Daoy (cell line): ENCODE results near the gene PDE3A. TPM values are rescaled to one million over a fixed set of nuclear protein-coding genes. Genes with fewer than 3 reads are reported as not detected.

ENCODE experiments used
- DNase-seq: peaks from one replicate; pipeline ENCODE4 v3.0.0-alpha.2; 2015; ENCODE audit warnings: low read depth
- total RNA-seq: library from RNA; depleted of rRNA; stranded (reverse); fragments of >200 nt; shearing (Covaris generic); gene quantifications from 2 replicates; pipeline ENCODE4 v1.2.3, GENCODE V29; 2014

PDE3A gene
- total RNA-seq, 1 experiment from 2014 or later: 0.17 TPM

DNA sequence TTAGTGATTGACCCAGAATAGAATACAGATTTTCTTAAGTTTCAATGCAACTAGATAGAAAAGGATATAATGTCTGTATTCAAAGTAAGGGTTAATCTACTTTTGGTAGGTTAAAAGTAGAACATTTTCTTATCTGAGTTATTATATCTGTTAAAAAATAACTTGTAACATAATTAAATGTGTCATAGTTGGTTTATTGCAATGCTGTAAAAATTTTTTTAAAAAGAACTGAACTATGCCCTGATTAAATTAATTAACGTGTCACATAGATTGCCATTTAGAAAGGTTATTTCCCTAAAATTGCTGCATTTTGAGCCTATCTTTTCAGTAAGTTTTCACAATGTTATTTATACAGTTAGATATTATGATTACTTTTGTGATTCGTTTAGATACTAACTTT, 89.2 kb downstream of the PDE3A start:
- no peak for DNase-seq

DNA sequence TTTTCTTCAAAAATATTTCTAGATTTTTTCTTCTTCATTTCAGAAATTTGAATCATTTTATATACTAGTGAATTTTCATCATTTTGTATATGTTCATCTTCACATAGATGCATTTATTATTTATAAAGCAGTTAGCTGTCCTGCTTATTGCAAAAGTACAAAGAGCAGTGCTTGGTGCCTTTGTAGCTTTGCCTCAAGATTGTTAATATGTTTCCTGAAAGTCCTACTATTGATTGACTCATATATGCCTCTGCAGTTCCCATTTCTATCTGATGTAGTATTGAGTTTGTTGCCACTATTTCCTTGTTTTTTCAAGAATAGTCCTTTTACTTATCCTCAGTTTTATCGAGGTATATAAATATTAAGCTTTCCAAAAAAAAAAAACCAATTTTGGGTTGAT, 89.7 kb downstream of the PDE3A start:
- DNase-seq: no peak

DNA sequence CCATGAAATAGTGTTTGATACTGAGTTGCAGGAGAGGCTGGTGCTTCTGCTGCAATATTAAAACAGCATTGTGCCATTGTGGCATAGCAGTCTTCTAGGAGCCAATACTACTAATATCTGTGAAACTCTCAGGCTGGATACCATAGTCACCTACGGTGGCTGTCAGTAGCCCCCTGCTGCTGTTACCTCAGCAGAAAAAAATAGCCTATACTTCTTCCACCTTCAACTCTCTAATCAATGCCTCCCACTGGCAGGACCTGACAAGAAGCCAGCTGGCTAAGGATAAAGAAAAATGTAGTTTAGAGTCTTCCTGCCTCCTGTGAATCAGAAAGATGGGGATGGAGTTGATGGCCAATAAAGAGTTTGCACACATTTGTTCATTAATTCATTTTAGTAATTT, 91.6 kb downstream of the PDE3A start:
- DNase-seq: no peak

DNA sequence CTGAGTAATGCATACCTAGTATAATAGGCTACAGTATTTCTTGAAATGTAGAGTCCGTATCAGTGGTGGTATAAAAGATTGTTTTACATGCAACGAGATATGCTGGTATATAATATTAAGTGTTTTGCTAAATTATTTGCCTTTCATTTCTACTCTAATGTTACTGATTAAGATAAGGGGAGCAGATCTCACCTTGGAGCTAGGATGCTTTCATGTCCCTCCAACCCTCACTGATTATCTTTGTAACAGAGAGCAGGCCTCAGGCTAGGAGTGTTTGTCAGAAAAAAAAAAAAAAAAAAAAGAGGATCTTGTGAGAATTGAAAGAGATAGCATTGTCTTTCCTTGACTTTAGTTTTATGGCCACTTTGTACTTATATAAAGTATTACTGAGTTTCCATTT, 92.6 kb downstream of the PDE3A start:
- DNase-seq: no peak

DNA sequence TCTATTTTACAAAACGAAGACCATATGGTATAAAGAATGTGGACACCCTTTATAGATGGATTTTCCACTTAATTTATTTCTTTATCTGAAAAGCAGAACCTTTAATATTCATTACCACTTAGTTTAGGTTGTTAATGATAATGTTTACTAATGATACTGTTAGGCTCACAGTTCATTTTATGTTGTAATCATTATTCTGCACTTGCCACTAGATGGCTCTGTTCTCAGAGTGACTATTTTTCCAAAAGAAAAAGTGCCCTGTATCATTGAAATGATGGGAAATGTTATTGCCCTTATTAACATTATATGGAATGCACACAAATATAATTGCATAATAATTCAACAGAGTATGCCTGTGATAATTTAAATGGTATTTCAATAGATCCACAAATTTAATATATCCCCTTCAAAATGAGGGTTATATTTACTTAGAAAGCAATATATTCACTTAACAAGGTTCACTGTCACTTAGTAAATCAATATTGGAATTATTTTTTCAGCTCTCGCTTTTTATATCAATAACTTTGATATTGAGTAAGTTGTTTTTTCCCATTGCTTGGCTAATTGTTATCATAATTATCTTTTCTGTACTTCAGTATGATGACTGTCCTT, 95.7 kb downstream of the PDE3A start:
- no peak for DNase-seq

DNA sequence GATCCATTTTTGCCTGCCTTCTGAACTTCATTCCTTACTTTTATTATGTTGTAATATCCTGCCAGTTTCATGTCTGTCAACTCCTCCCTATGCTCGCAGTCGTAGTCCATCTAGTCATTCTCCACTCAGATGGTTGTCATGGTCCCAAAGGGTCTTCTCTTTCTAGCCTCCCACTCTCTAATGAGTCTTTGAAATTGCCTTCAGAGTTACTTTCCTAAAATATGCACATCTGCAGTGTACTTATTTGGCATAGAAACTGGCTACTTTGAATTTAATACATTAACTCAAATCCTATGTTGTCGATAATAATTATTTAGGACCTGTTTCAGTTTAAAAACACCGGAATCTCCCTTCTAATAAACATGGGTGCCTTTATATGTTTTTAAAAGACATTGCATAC, 101.0 kb downstream of the PDE3A start:
- no peak for DNase-seq

DNA sequence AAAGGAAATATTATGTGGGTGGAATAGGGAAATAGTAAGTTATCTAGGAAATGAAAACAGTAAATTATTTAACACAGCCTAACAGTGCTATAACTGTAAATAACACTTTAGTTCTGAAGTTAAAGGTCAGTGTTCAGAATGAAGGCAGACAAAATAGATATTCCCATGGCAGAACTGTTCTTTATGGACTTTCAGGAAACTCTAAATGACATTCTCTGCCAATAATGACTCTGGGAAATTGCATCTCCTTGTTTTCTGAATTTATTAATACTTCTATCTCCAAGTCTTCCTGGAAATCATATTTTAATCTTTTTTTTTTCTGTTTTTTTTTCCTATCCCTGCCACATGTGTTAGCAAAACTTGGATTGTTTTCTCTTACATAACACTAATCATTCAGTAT, 101.4 kb downstream of the PDE3A start:
- no peak for DNase-seq

DNA sequence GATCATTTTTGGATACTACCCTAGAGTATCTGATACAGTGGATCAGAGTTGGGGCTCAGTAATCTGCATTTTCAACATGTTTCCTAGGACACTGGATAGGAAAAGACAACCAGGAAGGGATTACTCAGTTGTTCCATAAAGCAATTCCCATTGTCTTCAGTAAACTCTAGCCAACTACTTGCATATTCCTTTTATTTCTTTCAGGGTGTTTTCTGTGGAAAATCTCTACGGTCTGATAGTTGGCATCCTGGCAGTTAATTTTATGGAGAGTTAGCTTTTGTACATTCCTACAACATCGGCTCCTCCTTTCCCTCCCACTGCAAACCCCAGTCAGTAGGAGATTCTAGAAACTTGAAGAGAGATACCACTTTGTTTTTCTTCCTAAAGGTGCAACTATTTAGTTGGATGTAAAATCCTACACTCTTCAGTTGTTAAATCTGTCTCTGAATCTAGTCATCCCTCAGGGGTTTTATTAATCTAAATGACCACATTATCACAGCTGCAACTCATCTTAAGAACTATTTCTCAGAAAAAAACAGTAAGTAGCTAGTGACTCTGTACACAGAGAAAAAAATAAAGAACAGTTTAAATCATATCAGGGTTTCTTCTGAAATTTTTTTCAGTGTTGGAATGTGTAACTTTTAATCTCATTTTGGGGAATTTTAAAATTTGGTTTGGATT, 103.9 kb downstream of the PDE3A start:
- no peak for DNase-seq

DNA sequence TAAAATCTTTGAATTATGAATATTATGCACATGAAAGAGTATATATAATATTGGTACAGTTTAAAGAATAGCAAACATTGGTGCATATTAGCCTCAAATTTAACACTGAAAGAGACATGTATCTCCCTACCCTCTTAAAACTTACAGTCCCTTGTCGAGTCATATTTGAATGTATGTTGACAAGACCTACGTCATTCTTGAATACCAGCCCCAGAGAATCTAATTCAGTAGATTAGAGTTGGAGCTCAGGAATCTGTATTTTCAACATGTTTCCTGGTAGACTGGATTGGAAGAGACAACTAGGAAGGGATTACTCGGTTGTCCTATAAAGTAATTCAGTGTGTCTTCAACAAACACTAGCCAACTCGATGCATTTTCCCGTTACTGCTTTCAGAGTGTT, 104.8 kb downstream of the PDE3A start:
- no peak for DNase-seq

DNA sequence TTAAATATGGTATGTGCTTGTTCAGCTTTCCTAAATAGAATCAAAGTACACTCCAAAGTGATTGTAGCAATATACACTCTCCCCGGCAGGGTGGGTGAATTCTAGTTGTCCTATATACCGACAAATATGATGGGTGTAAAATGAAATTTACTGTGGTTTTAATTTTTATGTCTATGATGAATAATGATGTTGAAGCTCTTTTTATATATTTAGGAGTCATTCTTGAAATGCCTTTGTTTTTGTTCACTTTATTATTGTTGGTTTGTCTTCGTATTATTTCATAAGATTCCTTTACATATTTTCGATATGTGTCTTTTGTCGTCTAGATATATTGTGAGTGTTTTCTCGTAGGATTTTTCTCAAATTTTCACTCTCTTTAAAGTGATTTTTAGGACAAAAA, 105.7 kb downstream of the PDE3A start:
- no peak for DNase-seq

DNA sequence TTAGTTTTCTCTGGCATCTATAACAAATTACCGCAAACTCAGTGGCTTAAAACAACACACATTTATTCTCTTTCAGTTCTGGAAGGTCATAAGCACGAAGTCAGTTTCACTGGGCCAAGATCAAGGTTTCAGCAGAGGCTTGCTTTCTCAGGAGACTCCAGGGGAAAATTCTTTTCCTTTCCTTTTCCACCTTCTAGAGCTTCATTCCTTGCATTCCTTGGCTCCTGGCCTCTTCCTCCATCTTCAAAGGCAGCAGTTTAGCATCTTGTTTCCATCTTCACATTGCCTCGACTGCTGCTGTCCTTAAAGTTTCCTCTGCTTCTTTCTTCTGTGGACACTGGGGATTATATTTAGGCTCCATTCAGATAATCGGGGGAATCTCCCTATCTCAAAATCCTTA, 106.1 kb downstream of the PDE3A start:
- DNase-seq: no peak

DNA sequence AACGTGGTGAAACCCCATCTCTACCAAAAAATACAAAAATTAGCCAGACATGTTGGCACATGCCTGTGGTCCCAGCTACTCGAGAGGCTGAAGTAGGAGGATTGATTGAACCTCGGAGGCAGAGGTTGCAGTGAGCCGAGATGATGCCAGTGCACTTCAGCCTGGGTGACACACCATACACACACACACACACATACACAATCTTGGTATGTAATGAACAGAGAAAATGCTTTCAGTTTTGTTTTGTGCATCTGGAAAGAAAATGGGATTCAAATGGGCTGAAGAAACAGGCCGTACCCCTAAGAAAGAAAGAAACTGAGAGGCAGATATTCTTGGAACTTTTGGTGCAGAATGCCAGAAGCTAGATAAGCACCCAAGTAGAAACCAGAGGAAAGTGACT, 107.2 kb downstream of the PDE3A start:
- DNase-seq: peak; percentile 27

DNA sequence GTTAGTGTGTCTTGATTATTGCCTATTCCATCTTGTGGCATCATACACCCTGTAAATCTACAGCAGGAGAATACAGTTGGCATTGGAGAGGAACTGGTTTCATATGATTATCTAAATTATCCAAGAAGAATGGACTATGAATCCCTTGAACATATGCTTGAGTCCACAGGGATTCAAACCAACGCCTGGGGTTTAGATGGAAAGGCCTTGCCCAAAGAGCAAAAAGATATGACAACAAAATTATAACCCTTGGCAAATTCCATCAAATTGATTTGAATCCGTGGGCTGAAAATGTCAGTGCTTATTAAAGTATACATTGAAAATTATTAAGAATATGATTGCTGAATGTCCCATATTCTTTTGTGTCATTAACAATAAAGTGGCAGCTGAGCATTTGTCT, 108.2 kb downstream of the PDE3A start:
- DNase-seq: no peak

DNA sequence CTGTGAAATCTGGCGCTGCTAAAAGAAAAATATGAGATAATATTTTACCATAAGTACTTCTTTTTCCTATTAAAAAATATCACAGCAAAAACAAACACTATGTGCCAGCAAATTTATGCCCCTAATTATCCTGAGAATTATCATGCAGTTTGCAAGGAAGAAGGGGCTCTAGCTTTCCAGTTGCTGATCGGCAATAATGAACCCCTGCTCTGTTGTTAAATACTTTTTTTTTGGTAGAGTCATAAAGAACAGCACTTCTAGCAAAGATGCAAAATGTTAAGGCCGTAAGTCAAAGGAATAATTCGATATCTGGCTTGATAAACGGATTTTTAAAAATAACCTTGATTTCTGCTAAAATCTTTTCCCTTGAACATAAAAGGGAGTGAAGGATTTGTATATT, 108.9 kb downstream of the PDE3A start:
- DNase-seq: no peak

DNA sequence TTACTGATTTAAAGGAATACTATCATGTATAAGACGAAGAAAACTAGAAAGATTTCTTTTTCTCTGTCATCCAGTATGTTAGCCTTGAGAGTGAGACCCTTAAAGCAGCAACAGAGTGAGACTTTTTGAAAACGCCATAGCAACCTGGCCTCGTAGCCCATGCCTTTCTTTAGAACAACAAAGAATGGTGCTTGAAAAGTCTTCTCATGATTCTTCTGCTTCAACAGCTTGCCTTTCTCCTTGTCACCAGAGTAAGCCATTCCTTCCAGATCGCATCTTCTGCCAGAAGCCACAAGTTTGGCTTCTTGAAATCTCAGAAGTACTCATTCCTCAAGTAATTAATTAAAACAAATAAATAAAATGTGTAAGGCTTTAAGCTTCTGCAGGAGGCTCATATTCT, 109.3 kb downstream of the PDE3A start:
- DNase-seq: no peak

DNA sequence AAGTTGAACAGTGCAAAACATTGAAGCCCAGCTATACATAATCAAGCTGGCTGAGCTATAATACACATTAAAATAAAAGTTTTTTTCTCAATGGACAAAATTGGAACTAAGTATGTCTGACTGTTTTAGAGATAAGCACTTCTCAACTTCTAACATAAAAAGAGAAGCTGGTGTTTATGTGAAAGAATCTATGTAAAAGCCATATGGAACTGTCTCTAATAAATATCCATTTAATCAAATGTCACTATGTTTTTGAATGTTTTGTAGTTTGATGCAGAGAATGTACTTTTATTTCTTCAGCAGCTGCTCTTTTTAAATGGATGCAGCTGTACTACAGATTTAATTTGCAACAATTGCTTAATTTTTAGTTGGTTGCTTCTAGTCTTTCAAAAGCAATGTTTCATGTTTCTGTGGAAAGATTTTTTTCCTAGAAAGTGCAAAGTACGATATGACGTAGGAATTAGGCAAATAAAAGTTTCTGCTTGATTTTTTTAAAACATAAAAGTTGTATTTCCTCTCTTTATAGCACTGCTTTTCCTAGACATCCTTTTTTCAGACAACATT, 114.2 kb downstream of the PDE3A start:
- DNase-seq: no peak

DNA sequence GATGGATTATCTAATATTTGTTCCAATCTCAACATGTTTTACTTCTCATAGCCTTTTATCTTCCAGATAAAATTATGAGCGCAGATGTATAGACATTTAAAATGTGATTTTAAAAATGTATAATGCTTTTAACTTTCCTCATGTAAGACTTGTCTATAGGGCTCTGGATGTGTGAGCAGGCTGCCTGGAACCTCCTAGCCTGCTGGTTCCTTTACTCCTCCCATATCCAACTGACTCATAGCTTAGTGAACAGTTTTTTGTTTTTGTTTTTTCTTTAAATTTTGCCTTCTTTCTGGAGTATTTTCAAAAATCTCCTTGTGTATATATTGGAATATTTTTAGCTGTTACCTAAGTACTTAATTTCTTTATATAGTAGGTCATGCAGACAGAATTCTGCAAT, 115.4 kb downstream of the PDE3A start:
- no peak for DNase-seq

DNA sequence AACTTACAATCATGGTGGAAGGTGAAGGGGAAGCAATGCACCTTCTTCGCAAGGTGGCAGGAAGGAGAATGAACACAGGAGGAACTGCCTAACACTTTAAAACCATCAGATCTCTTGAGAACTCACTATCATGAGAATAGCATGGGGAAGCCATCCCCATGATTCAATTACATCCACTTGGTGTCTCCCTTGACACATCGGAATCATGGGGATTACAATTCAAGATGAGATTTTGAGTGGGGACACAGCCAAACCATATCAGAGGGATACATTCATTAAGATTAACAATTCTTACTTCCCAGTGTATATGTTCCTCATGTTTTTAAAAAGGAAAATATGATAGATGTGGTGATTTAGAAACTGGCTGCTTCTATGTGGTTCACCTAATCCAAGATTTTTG, 117.9 kb downstream of the PDE3A start:
- DNase-seq: no peak

DNA sequence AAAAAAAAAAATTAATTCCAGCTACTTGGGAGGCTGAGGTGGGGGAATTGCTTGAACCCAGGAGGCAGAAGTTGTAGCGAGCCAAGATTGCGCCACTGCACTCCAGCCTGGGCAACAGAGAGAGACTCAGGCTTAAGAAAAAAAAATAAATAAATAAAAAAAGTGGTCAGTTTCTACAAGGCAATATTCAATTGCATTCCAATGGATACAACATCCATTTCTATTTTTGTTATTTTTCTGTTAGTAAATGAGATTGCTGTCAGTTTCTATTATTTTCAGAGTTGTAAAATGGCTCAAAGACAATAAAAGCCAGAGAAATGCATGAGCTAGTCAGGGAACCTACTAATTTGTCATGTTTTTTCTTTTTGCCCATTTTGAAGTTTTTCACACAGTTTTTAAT, 119.2 kb downstream of the PDE3A start:
- DNase-seq: no peak

DNA sequence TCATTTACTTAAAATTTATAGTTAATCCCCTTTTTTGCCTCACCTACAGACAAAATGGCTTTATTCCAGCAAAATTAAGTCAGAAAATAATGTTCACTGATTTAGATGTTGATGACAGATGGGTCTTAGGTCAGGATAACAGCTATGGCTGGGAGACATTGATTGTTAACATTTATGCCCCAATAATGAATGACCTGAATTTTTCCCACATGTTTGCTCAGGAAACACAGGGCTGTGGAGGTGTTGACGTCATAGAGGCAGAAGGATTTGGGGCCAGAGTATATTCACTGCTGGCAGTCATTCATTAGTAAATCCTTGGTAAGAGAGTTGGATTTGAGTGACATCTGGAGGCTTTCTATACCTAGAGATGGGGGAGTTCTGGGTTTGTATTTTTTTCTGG, 121.3 kb downstream of the PDE3A start:
- no peak for DNase-seq

DNA sequence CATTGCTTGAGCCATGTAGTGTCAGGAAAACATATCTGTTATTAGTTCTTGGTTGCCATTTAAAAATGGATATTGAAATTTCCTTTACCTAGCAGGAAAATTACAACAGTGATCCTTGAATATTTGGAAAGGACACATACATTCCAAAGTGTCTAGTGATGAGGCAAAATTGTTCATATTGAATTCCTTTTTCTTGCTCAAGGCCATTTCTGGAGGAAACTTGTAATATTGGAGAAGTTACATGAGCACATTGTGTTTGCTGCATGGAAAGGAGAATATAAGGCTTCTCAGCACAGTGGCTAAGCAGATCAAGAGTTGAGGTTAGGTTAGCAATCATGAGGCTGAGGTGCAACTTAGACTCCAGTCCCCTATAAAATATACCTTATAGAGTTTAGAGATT, 121.9 kb downstream of the PDE3A start:
- no peak for DNase-seq

DNA sequence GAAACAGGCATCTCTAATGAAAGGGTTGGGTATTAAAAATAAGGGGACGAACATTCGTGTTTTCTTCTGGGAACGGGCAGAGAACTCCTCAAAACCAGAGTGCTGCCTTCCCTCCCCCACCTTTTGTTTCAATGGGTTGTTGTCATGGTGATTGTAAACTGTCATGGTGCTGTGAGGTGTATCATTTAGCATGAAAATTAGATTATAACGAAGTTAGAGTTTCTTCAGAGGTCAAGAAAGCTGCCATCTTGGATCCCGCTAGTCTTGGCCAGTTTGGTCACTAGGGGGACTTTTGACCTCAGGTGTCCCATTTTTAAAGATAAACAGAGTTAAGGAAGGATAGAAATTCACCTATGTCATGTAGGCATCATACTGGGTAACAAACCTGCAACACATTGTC, 123.0 kb downstream of the PDE3A start:
- DNase-seq: no peak

DNA sequence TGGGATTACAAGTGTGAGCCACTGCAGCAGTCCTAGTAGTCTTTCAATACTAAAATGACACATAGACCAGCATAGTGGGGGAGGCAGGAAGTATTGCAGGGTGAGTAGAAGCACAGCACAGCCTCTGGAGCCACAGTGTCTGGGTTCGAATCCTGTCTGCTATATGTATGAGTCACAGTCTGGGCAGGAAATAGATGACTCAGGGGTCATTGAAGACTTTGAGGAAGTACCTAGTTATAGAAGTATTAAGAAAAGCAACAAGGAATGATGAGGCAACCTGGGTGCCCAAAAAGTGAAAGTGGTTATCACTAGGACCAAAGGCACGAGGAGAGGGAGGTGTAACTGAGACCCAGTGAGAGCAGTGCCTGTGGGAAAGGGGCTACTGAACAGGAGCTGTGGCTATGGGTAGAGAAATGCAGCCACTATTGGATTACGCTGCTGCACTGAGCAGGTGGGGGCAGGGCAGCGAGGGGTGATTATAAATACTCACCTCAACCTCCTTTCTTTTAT, 124.0 kb downstream of the PDE3A start:
- DNase-seq: peak; percentile 75

DNA sequence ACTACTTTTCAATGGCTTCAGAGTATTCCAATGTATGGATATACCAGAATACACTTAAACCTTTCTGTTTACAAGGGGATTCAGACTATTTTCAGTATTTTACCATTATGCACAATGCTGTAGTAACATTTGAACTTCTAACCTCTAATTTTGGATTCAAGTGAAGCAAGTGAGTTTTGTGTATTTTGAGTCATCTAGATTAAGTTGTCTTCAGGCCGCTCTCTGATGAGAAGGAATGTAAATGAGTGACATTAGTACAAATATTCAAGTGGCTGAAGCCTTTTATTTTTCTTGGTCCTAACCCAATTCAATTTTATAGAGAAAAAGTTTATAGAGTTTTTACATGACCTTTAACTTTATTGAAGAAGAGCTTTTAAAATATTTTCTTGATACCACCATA, 125.6 kb downstream of the PDE3A start:
- no peak for DNase-seq
